GM18502 (cell line): Measurements from ENCODE around the gene CACNB4.
A peak's percentile ranks its signal among the peaks of the same experiment; 100 is the strongest.

Experiments
- ATAC-seq: cut with Tn5 transposase; IDR thresholded peaks from one replicate; pipeline ENCODE4 v1.9.1; 2021; ENCODE audit warnings: mild to moderate bottlenecking; ENCODE audit not compliant: unreplicated experiment, poor library complexity

CACNB4 gene

GRCh38 chr2:152055366-152056108 is 43.3 kb downstream of the CACNB4 start:
- ATAC-seq = peak; percentile 78

- no peak for ATAC-seq
Observed at GRCh38 chr2:152054593-152054992, 44.3 kb downstream of the CACNB4 start.

GRCh38 chr2:152051436-152051835 is 47.4 kb downstream of the CACNB4 start:
- ATAC-seq = peak; percentile 39

GRCh38 chr2:152050915-152051314 is 47.9 kb downstream of the CACNB4 start:
- no peak for ATAC-seq

- no peak for ATAC-seq
Observed at GRCh38 chr2:152050341-152050740, 48.5 kb downstream of the CACNB4 start.

- no peak for ATAC-seq
Observed at GRCh38 chr2:152049541-152049940, 49.3 kb downstream of the CACNB4 start.

GRCh38 chr2:152047824-152048471 is 50.9 kb downstream of the CACNB4 start:
- ATAC-seq = no peak

- peak; percentile 72 for ATAC-seq
Observed at GRCh38 chr2:152046940-152047339, 51.9 kb downstream of the CACNB4 start.

- ATAC-seq = no peak
Observed at GRCh38 chr2:152042636-152043615, 55.9 kb downstream of the CACNB4 start.

GRCh38 chr2:152038441-152038958 is 60.3 kb downstream of the CACNB4 start:
- ATAC-seq = no peak

- no peak for ATAC-seq
Observed at GRCh38 chr2:152037743-152038435, 61.0 kb downstream of the CACNB4 start.

- ATAC-seq = peak; percentile 87
Observed at GRCh38 chr2:152036611-152037469, 62.0 kb downstream of the CACNB4 start.

- ATAC-seq = no peak
Observed at GRCh38 chr2:152034257-152034801, 64.5 kb downstream of the CACNB4 start.

GRCh38 chr2:152033011-152033925 is 65.6 kb downstream of the CACNB4 start:
- ATAC-seq = no peak

GRCh38 chr2:152031747-152032306 is 67.0 kb downstream of the CACNB4 start:
- ATAC-seq = no peak

- peak; percentile 57 for ATAC-seq
Observed at GRCh38 chr2:152030596-152031328, 68.1 kb downstream of the CACNB4 start.
